Panc1 (cell line): ENCODE measurements around the gene CHST11.

ENCODE experiments used
- CTCF ChIP-seq: fragments of 450-650 bp; IDR thresholded peaks from 2 replicates; pipeline ENCODE4 v1.5.1; 2017; ENCODE audit warnings: mild to moderate bottlenecking
- POLR2AphosphoS5 ChIP-seq: IDR thresholded peaks from 2 replicates; pipeline ENCODE4 v1.6.1; 2012; ENCODE audit warnings: mild to moderate bottlenecking, low read depth, low read length, moderate library complexity
- TF ChIP-seq, protein P1 (sequence below), 2 experiments: IDR thresholded peaks; 2 replicates each; pipeline ENCODE4 v1.6.1; 2011 to 2012; ENCODE audit warnings: low read depth in 2 of 2, control low read depth in 1 of 2, low read length in 1 of 2, mild to moderate bottlenecking in 1 of 2, moderate library complexity in 1 of 2; ENCODE audit not compliant: insufficient read depth in 1 of 2

- TF ChIP-seq CTCF (no peak), POLR2AphosphoS5 (no peak)
- TF ChIP-seq, protein P1, sequence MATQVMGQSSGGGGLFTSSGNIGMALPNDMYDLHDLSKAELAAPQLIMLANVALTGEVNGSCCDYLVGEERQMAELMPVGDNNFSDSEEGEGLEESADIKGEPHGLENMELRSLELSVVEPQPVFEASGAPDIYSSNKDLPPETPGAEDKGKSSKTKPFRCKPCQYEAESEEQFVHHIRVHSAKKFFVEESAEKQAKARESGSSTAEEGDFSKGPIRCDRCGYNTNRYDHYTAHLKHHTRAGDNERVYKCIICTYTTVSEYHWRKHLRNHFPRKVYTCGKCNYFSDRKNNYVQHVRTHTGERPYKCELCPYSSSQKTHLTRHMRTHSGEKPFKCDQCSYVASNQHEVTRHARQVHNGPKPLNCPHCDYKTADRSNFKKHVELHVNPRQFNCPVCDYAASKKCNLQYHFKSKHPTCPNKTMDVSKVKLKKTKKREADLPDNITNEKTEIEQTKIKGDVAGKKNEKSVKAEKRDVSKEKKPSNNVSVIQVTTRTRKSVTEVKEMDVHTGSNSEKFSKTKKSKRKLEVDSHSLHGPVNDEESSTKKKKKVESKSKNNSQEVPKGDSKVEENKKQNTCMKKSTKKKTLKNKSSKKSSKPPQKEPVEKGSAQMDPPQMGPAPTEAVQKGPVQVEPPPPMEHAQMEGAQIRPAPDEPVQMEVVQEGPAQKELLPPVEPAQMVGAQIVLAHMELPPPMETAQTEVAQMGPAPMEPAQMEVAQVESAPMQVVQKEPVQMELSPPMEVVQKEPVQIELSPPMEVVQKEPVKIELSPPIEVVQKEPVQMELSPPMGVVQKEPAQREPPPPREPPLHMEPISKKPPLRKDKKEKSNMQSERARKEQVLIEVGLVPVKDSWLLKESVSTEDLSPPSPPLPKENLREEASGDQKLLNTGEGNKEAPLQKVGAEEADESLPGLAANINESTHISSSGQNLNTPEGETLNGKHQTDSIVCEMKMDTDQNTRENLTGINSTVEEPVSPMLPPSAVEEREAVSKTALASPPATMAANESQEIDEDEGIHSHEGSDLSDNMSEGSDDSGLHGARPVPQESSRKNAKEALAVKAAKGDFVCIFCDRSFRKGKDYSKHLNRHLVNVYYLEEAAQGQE (IDR thresholded peaks at IDR 0.05; ENCODE audit: insufficient read depth in 1 of 2, low read depth in 2 of 2, low read length in 1 of 2) = no peak
Measured at GRCh38 chr12:104671409-104672095, 214.8 kb downstream of the CHST11 start.
